HUES48 (cell line): ENCODE results near the gene PPM1K.

Experiments
- H3K27ac ChIP-seq: one replicate; pipeline ENCODE4 v1.7.0; 2013; ENCODE audit warnings: low read depth, low read length, inconsistent platforms
- H3K27me3 ChIP-seq: 2 replicates; pipeline ENCODE4 v1.6.1; 2013; ENCODE audit warnings: mild to moderate bottlenecking, low read length; ENCODE audit not compliant: control insufficient read depth, insufficient read depth
- H3K36me3 ChIP-seq: 2 replicates; pipeline ENCODE4 v1.6.1; 2013; ENCODE audit warnings: low read length; ENCODE audit not compliant: control insufficient read depth, insufficient read depth
- H3K4me1 ChIP-seq: 2 replicates; pipeline ENCODE4 v1.6.1; 2013; ENCODE audit warnings: mild to moderate bottlenecking, low read length; ENCODE audit not compliant: control insufficient read depth, insufficient read depth
- H3K4me3 ChIP-seq: 2 replicates; pipeline ENCODE4 v1.5.1; 2013; ENCODE audit warnings: mild to moderate bottlenecking, low read depth, low read length
- H3K9ac ChIP-seq: 2 replicates; pipeline ENCODE4 v1.6.1; 2013; ENCODE audit warnings: mild to moderate bottlenecking, low read depth, low read length, moderate library complexity
- H3K9me3 ChIP-seq: 2 replicates; pipeline ENCODE4 v1.6.1; 2013; ENCODE audit warnings: low read length; ENCODE audit not compliant: control insufficient read depth, insufficient read depth

Gene PPM1K

DNA sequence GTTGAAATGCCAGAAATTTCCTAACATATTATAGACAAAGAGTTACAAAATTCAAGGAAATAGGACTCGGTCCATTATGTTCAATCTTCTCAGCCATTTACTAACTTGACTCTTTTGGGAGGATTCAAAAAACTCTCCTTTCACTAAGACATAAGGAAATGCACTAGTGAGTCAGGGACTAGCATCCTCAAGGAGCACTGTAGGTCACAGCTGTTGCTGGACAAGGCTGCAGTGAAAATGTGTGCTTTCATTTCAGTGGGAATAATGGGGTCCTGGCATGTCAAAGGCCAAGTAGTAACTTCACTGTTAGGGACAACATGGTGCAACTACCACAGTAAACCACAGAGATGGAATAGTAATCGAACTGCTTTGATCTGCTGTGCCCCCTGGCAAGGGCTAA, 69.0 kb downstream of the PPM1K start:
- Histone ChIP-seq H3K9me3 (no peaks in the 10 kb centered on the region), H3K27ac (no peak overlapping the region), H3K9ac (no peak overlapping the region)

DNA sequence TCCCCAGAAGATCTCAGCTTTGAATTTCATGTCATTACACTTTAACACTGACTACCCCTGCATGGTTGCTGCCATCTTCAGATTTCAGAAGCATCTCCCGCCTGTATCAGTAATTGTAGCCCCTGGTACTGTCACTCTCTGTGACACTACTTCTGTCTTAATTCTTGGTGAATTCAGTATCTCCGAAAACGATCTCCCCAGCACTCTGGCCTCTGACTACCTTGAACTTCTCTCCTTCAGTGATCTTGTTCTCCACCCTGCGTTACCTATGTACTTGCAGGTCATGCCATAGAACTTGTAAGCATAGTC, 72.2 kb downstream of the PPM1K start:
- Histone ChIP-seq H3K9me3 (no peaks in the 10 kb centered on the region), H3K4me3 (no peak overlapping the region), H3K27ac (no peak overlapping the region), H3K9ac (no peak overlapping the region), H3K27me3 (no peaks in the 10 kb centered on the region), H3K36me3 (no peaks in the 10 kb centered on the region), H3K4me1 (no peaks in the 10 kb centered on the region)

More for the DNA sequence above, 69.0 kb downstream of the PPM1K start:
- Histone ChIP-seq H3K4me3 (no peak overlapping the region), H3K4me1 (no peaks in the 10 kb centered on the region), H3K36me3 (no peaks in the 10 kb centered on the region), H3K27me3 (no peaks in the 10 kb centered on the region)

DNA sequence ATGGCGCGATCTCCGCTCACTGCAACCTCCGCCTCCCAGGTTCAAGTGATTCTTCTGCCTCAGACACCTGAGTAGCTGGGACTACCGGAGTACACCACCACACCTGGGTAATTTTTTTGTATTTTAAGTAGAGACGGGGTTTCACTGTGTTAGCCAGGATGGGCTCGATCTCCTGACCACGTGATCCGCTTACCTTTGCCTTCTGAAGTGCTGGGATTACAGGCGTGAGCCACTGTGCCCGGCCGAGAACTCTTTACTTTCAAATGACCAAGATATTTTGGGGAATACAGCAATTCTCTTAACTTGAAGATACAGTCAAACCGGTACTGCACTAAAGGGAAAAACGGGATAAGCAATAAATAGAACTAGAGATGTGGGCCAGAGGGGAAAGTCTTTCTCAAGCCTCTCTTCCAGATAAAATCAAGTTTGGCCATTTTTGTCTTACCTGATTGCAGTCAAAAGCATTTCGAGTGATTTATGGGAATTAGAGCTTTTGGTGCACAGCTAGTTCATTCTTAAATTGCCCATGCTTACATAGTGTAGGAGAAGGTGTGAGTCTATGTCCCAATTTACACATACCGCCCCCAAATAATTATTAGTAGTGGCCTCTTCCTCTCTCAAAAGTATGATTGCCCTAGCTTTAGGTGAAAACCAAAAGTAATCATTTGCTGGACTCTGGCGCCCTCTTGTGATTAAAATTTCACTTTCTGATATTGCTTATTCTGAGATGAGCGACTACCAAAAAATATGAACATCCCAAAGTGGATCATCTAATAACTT, 72.7 kb downstream of the PPM1K start:
- Histone ChIP-seq H3K27ac (no peak overlapping the region), H3K4me3 (no peak overlapping the region), H3K9me3 (no peaks in the 10 kb centered on the region), H3K27me3 (no peaks in the 10 kb centered on the region), H3K4me1 (no peaks in the 10 kb centered on the region), H3K9ac (no peak overlapping the region), H3K36me3 (no peaks in the 10 kb centered on the region)

DNA sequence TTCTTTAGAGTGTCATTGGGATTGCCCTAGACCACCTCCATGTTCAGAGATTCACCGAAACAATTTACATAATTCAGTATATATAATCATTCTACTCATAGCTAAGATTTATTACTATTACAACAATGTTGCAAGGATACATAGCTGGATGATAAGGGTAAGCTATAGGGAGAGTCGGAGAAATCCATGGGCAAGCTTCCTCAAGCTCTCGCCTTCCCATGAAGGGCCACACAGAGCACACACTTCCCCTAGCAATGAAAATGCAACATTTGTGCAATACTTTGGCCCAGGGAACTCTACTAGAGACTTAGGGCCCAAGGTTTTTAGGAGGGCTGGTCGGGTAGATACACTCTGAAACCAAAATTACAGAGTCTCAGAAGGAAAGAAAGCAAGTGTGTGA, 76.2 kb downstream of the PPM1K start:
- Histone ChIP-seq H3K4me3 (no peak overlapping the region), H3K27me3 (no peaks in the 10 kb centered on the region), H3K4me1 (no peaks in the 10 kb centered on the region; the same call in 1 of the 2 replicates), H3K36me3 (no peaks in the 10 kb centered on the region), H3K27ac (no peak overlapping the region), H3K9ac (no peak overlapping the region), H3K9me3 (no peaks in the 10 kb centered on the region)
